ENCODE results near the gene BICRA. TPM values are rescaled to one million over a fixed set of nuclear protein-coding genes. Genes with fewer than 3 reads are reported as not detected.
A peak's percentile ranks its signal among the peaks of the same experiment; 100 is the strongest.
"Not testable (repeated sequence)": the region's sequence is repeated elsewhere in the genome, so short reads cannot be mapped to it uniquely, and the experiment has no call there.

The BICRA gene
- total RNA-seq, 1 donor from 2014 or later: 24.1 TPM

DNA sequence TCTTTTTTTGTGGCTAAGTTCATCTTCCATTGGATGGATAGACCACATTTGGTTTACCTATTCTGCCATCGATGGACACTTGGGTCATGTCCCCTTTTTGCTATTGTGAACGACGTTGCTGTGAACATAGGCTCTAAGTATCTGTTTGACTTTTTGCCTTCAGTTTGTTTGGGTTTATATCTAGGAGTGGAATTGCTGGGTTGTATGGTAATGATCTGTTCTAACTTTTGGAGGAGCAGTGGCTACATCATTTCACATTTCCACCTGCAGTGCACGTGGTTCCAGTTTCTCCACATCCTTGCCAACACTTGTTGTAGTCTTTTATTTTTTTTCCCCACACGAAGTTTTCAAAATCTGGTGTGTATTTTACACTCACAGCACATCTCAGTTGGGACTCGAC is 21.7 kb downstream of the BICRA start:
- Mint-ChIP-seq H3K36me3 (ENCODE audit: low read depth, unreplicated experiment) (peaks cover 4% of the 10 kb centered on the region), H3K9me3 (ENCODE audit: unreplicated experiment) (no peaks in the 10 kb centered on the region), H3K27me3 (ENCODE audit: unreplicated experiment) (peaks cover 3% of the 10 kb centered on the region), H3K4me3 (ENCODE audit: unreplicated experiment) (no peak overlapping the region), H3K27ac (ENCODE audit: unreplicated experiment) (no peak overlapping the region), H3K4me1 (ENCODE audit: unreplicated experiment) (peaks cover 7% of the 10 kb centered on the region)
- DNase-seq (ENCODE audit: low spot score): no peak
- TF ChIP-seq CTCF (IDR thresholded peaks at IDR 0.05; ENCODE audit: unreplicated experiment): no peak

- H3K9me3 Mint-ChIP-seq (ENCODE audit: unreplicated experiment): no peaks in the 10 kb centered on the region
- TF ChIP-seq CTCF (IDR thresholded peaks at IDR 0.05; ENCODE audit: unreplicated experiment): no peak
- no peak for DNase-seq (ENCODE audit: low spot score)
- H3K4me3 Mint-ChIP-seq (ENCODE audit: unreplicated experiment): no peak overlapping the region
- peaks cover 1% of the 10 kb centered on the region for H3K27me3 Mint-ChIP-seq (ENCODE audit: unreplicated experiment)
- H3K4me1 Mint-ChIP-seq (ENCODE audit: unreplicated experiment): no peaks in the 10 kb centered on the region
- peaks cover 3% of the 10 kb centered on the region for H3K36me3 Mint-ChIP-seq (ENCODE audit: low read depth, unreplicated experiment)
- H3K27ac Mint-ChIP-seq (ENCODE audit: unreplicated experiment): no peak overlapping the region
Observed at GRCh38 chr19:47631681-47632446, 22.9 kb downstream of the BICRA start.

DNA sequence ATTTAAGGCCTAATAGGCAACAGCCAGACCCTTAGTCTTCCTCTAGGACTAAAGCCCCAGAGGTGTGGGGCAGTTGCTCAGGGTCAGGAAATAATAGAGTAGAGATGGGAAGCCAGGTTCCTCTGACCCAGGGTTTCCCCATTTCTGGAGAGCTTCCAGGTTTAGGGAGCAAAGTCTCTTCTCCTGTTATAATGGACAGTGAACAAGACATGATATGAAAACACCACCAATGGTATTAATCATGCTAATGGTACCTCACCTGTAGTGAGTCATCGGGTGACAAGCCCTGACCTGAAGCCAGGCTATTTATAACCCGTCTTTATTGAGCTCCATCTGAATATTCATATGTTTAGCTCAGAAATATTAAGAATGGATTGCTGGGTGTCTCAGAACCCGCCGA is 24.6 kb downstream of the BICRA start:
- peak overlapping the region; percentile 48 for H3K27ac Mint-ChIP-seq (ENCODE audit: unreplicated experiment)
- TF ChIP-seq CTCF (IDR thresholded peaks at IDR 0.05; ENCODE audit: unreplicated experiment): no peak
- H3K4me3 Mint-ChIP-seq (ENCODE audit: unreplicated experiment): no peak overlapping the region
- no peaks in the 10 kb centered on the region for H3K4me1 Mint-ChIP-seq (ENCODE audit: unreplicated experiment)
- peaks cover 1% of the 10 kb centered on the region for H3K27me3 Mint-ChIP-seq (ENCODE audit: unreplicated experiment)
- H3K9me3 Mint-ChIP-seq (ENCODE audit: unreplicated experiment): no peaks in the 10 kb centered on the region
- DNase-seq (ENCODE audit: low spot score): no peak
- H3K36me3 Mint-ChIP-seq (ENCODE audit: low read depth, unreplicated experiment): peaks cover 3% of the 10 kb centered on the region

DNA sequence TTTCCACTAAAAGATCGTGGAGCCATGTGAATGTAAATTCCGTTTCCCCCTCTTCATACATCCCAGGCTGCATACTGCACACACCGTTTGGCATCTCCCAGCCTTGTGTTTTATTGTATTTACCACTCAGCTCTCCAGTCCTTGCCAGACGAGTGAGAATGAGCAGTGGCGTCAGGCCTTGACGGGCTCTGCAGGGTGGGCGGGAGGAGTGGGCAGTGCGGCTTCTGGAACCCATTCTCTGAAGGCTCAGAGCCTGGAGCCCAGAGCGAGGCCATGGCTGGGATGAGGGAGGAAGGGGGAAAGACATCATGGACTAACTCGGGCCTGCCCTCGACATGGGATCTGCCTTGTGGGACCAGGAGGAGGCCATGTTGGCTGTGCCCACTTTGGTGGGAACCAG is 25.1 kb downstream of the BICRA start:
- TF ChIP-seq CTCF (IDR thresholded peaks at IDR 0.05; ENCODE audit: unreplicated experiment): no peak
- DNase-seq (ENCODE audit: low spot score): no peak
- no peak overlapping the region for H3K27ac Mint-ChIP-seq (ENCODE audit: unreplicated experiment)
- H3K4me3 Mint-ChIP-seq (ENCODE audit: unreplicated experiment): no peak overlapping the region
- H3K36me3 Mint-ChIP-seq (ENCODE audit: low read depth, unreplicated experiment): peaks cover 3% of the 10 kb centered on the region
- peaks cover 1% of the 10 kb centered on the region for H3K27me3 Mint-ChIP-seq (ENCODE audit: unreplicated experiment)
- no peaks in the 10 kb centered on the region for H3K9me3 Mint-ChIP-seq (ENCODE audit: unreplicated experiment)
- no peaks in the 10 kb centered on the region for H3K4me1 Mint-ChIP-seq (ENCODE audit: unreplicated experiment)

- not testable (repeated sequence) for H3K4me1 Mint-ChIP-seq (ENCODE audit: unreplicated experiment); DNase-seq (ENCODE audit: low spot score); H3K36me3 Mint-ChIP-seq (ENCODE audit: low read depth, unreplicated experiment); H3K27ac Mint-ChIP-seq (ENCODE audit: unreplicated experiment); H3K4me3 Mint-ChIP-seq (ENCODE audit: unreplicated experiment); H3K9me3 Mint-ChIP-seq (ENCODE audit: unreplicated experiment); H3K27me3 Mint-ChIP-seq (ENCODE audit: unreplicated experiment)
Observed at GRCh38 chr19:47635152-47635754, 26.3 kb downstream of the BICRA start.
